KBM-7 (cell line): ENCODE data around the gene EYS.
"Not testable (repeated sequence)": the region's sequence is repeated elsewhere in the genome, so short reads cannot be mapped to it uniquely, and the experiment has no call there.

Experiments used
- DNase-seq: peaks from one replicate; pipeline ENCODE4 v3.0.0-alpha.2; 2015
- in situ Hi-C: fragments of 300-500 bp; cut with MboI; formaldehyde crosslinking; loops from 2 replicates; pipeline ENCODE4 v1.14.3; 2020; ENCODE audit warnings: low sequenced_read_pairs, low pct_unique_long_range_greater_than_20kb, mixed read lengths

The EYS gene

DNA sequence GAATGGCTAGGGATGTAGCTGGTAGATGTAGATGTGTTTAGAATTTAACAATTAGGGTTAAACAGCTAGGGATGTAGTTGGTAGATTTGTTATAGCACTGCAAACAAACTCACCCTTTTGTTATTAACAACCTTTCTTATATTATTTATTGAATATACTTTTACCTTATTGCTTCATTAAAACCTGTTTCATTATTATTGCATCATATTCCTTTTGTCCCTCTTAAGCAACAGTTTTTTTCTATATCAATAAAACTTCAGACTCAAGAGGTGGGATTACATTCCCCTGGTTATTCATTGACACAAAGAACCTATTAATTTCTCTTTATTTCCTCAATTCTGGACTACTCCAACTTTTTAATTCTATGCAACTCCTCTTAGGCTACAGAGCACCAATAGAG is 661.2 kb downstream of the EYS start:
- in situ Hi-C loops = no loop called here

DNA sequence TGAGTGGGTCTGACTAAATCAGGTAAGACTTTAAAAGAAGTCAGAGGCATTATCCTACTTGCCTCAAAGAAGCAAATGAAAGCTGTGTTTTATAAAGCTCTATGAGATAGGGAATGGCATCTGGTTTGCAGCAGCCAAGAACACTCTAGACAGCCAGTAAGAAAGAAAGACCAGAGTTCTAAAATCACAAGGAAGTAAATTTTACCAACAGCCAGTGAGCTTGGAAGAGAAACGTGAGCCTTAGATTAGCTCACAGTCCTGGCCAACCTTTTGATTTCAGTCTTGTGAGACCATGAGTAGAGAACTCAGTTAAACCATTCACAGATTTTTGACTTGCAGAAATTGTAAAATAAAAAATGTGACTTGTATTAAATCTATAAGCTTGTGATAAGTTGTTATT is 693.0 kb downstream of the EYS start:
- in situ Hi-C loops = no loop called here
- DNase-seq = no peak

More for the DNA sequence above, 661.2 kb downstream of the EYS start:
- DNase-seq = no peak

DNA sequence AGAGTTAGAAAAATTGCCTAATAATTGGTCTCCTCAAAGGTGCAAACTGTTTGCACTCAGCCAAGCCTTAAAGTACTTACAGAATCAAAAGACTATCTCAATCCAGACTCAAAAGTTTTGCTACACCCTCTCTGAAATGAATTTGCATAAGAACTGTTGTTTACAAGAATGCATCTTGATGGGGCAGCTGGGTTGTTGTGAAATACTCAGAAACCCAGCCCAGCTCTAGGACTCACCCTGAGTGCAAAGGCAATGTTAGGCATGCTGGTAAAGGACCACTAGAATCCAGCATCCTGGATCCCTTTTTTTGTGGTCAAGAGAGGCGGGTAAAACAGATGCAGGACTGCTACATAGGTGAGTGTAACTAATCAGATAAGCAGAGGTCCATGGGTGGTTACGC is 700.2 kb downstream of the EYS start:
- no peak for DNase-seq
- in situ Hi-C loops = no loop called here

GRCh38 chr6:65004283-65004682 is 702.7 kb downstream of the EYS start:
- no peak for DNase-seq
- in situ Hi-C loops = no loop called here

GRCh38 chr6:65002882-65003281 is 704.1 kb downstream of the EYS start:
- in situ Hi-C loops, DNase-seq: not testable (repeated sequence)

DNA sequence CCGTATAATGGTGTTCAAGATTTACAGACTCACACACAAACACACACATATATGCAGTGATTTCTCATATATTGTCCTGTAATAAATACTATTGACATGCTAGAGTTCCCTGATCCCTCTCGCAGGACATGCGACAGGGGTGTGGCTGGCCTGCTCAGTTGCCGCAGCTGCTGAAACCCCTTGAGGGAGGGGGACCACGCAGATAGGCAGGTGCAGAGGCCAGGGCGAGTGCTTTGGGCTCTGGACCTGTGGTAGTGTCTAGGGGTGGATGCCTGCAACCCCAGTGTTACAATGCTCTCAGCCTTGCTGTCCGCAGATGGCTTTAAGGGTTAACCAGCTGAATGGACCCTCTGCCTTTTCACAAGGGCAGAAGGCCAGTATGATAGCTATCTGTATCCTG is 706.2 kb downstream of the EYS start:
- DNase-seq = no peak
- in situ Hi-C loops = no loop called here

DNA sequence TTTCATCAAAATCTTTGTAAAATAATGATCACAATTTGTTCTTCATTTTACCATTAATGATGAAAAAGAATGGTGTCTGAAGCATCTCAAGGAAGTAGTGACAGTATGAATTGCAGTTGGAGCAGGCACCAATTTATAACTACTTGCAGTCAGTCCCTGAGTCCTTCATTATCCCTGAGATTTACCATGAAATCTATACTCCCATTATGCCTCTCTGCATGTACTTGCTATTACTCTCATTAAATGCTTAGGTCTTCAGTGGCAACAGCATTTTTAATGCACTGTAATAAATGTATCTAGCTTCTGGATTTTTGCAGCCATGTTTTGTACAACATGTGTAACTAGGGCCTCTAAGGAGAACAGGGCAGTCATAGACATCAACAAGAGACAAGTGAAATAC is 708.8 kb downstream of the EYS start:
- DNase-seq = no peak
- in situ Hi-C loops = no loop called here

DNA sequence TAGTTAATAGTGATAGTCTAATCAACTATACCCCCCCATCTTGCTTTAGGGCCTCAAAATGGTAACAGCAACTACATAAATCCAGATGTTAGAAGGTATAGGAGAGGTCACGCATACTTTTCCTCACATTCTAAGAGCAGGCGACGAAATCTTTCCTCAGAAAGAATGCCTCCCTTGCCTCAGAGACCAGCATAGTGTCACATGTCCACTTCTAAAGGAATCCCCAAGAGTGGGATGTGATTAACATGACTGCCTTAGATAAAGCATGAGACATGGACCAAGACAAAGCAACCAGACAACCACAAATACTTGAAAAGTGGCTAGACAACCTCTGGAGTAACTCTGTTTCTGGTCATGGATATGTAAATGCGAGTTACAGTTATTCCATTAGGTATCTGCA is 710.7 kb downstream of the EYS start:
- in situ Hi-C loops = no loop called here
- DNase-seq = no peak

DNA sequence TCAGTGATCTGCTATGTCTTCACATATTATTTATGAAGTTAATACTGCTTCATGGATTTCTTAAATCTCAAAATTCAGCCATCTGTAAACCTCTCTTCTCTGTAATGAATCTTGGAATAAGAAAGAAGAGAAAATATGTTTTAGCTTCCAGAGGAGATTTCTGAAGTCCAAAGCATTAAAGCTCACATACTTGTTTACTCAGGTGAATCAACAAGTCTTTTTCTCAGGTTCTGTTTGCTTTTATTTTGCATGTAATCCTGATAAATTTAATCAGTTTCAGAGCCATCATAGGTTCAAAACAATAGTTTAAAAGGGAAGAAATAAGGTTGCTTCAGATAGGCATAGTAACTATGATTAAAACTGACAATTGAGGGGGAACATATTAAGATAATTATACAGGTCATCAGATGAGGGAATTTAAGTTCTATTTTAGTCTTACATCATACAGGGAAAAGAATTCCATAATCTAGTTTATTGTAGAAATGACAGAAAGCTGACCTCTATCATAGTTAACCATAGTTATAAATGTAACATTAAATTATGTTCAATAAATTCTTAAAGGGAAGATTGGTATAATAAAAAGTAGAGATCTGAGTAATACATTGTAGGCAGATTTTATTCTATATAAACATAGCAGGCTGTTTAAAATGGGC is 716.2 kb downstream of the EYS start:
- in situ Hi-C loops = no loop called here
- DNase-seq = no peak

DNA sequence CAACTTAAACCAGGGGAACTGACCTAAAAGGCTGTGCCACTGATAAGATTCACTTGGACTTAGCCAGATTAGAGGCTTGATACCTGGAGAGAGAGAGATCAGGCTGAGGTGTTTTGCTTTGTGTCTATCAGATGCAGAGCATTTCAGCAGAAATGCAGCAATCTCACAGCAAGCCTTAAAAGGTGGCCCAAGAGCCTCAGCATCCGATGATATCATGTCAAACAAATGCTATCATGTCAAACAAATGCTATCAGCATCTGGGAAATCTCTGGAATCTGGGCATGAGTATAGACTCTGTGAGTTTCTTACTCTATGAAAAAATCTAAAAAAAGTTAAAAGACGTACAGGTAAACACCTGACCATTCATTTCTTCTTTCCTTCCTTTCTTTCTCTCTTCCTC is 718.9 kb downstream of the EYS start:
- in situ Hi-C loops = no loop called here
- DNase-seq = no peak

GRCh38 chr6:64987066-64987465 is 720.0 kb downstream of the EYS start:
- no peak for DNase-seq
- in situ Hi-C loops = no loop called here

DNA sequence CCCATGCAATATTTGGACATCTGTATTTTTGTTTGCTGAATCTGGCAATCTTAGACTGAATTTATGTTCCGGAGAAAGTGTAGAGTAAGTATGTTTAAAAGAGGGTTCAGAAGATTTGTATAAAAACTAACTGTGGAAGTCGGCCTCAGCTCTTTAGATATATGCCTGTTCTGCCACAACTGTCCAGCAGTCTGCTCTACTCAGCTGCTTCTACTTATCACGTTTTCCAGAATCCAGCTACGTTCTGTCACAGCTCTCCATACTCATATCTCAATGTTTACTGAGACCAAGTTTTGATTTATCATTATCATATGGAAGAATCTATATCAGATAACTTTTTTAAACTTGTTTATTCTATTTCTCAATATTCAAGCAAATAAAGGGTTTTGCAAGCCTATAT is 721.3 kb downstream of the EYS start:
- no peak for DNase-seq
- in situ Hi-C loops = no loop called here

DNA sequence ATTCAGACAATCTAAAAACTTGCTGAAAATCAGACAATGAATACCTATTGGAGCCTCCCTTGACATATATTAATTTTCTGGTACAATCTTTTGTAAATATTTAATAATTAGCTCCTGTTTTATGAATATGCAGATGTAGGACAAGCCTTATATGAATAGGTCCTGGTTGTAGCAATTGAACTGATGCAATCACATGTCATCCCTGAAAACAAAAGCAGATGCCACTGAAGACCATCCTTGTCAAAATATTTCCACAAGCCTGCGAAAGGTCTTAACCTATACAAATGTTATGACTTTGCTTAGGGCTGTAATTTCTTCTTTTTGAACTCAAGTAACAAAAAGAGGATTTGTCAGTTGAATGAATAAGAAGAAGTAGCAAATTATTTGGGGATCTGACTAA is 722.1 kb downstream of the EYS start:
- in situ Hi-C loops = no loop called here
- DNase-seq = no peak

GRCh38 chr6:64983089-64983488 is 723.9 kb downstream of the EYS start:
- in situ Hi-C loops = no loop called here
- DNase-seq = no peak

- in situ Hi-C loops = no loop called here
- DNase-seq = no peak
Observed at GRCh38 chr6:64973142-64973541, 733.9 kb downstream of the EYS start.

DNA sequence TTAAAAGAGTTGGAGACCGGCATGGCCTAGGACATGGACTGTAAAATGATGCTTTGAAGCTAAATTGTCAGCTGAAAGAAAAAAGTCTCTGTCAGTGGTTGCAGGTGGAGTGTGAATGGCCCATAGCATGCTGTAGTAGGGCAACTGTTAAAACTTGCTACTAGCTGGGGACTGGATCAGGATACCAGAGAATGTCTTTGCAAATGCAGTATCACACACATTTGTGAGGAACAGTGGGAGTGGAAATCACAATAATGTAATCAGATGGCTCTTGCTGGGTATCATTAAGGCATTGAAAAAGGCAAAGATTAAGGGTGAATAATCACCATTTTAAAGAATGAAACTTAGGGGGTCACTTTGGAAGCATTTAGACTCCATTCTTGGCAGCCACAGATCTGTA is 737.9 kb downstream of the EYS start:
- in situ Hi-C loops = no loop called here
- DNase-seq = no peak

DNA sequence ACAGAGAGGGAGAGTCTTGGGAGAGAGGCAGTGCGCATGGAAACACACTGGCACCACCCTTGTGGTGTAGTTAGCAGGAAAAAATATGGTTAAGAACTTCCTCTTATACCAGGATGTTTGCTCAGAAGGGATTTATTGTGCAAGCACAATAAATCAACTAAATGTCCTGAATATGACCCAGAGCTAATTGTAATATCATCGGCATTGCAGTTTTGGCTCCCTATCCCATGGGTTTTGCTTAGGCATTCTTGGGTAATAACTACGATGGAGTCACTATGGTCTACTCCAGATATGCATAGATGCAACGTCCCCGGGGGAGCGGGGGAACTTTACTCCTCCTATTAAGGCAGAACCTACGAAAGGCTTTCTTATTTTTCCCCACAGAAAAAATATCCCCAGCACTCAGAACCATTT is 751.6 kb downstream of the EYS start:
- in situ Hi-C loops = no loop called here

DNA sequence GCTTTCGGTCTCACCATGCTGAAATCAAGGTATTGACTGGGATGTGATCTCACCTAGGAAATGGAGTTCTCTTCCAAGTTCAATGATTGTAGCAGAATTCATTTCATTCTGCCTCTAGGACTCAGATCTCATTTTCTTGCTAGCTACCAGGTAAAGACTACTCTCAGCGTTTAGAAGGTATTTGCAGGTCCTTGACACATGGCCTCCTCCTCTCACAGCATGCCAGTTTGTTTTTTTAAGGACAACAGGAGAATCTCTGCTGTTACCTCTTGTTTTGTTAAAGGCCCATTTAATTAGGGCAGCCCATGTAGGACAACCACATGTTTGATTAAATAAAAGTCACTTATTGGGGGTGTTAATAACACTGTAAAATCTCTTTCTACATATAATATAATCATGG is 757.8 kb downstream of the EYS start:
- in situ Hi-C loops = no loop called here
- DNase-seq = no peak

More for the DNA sequence above, 751.6 kb downstream of the EYS start:
- peak; percentile 73 for DNase-seq

DNA sequence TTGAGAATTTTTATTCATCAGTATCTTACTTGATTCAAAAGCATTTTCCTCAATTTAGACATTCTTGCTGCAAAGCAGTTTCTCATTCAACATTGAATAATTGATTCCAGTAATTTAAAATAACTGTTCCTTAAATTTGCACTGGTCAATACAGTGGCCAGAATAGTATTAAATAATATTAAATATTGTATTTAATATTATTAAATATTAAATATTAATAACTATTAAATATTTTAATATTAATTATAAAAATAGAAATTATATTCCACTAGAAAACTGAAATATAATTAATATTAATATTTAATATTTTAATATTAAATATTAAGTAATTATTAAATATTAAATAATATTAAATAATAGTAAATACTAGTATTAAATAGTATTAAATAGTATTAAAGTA is 758.8 kb downstream of the EYS start:
- in situ Hi-C loops = no loop called here
- no peak for DNase-seq

DNA sequence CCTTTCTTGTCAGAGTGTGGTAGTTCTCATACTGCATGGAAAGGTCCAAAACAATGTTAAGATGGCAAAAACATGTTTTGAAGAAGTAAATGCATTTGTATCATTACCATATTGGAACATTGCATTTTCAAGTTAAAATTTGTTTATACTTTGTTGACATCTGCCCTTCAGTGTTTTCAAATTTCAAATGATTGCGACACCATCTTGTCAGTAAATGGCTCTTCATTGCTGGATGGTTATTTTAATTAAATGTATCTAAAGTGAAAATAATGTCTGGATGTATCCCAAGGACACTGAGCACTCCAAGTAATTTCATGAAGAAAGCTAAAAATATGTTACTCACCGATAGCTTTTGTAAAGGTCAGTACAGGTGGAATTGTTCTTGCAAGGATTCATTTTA is 761.6 kb downstream of the EYS start:
- in situ Hi-C loops = no loop called here
- DNase-seq = no peak

- in situ Hi-C loops = no loop called here
- DNase-seq = no peak
Observed at GRCh38 chr6:64932486-64932885, 774.5 kb downstream of the EYS start.

- no peak for DNase-seq
- in situ Hi-C loops = no loop called here
Observed at GRCh38 chr6:64930681-64931080, 776.3 kb downstream of the EYS start.
